Left renal cortex interstitium (tissue), 4 donors: ENCODE data around the gene PQBP1. TPM values are rescaled to one million over a fixed set of nuclear protein-coding genes. Genes with fewer than 3 reads are reported as not detected.

Experiments
- polyA plus RNA-seq, 4 donors: library from polyadenylated mRNA; unstranded; fragments of 120-200 nt; gene quantifications; one replicate each; pipeline ENCODE4 v1.2.1, GENCODE V29; 2013; ENCODE audit not compliant: insufficient read length in 4 of 4

The PQBP1 gene
- polyA plus RNA-seq, 4 donors, result 73.1 to 89.9 (median 77.8) TPM

Other genes starting within 250 kb of the PQBP1 start
- gene WAS, start 214.1 kb upstream of the PQBP1 start, polyA plus RNA-seq, result 1 to 10 TPM; 2.8 to 5.0 (median 3.2) TPM
- gene SUV39H1, start 201.2 kb upstream of the PQBP1 start, polyA plus RNA-seq, result 1 to 10 TPM; 6.2 to 8.1 (median 6.8) TPM
- gene GLOD5, start 136.2 kb upstream of the PQBP1 start, polyA plus RNA-seq, result 1 to 10 TPM; 1.4 to 1.9 (median 1.7) TPM
- 1 to 10 TPM in 1 of 4 donors, under 1 TPM in 3; 0.38 to 1.3 (median 0.87) TPM for gene GATA1, start 111.3 kb upstream of the PQBP1 start, polyA plus RNA-seq
- 100 to 1,000 TPM; 135 to 220 (median 177) TPM for gene HDAC6, start 95.9 kb upstream of the PQBP1 start, polyA plus RNA-seq
- gene ERAS, start 71.4 kb upstream of the PQBP1 start, polyA plus RNA-seq, result under 1 TPM in 2 of 4 donors, not detected in 2; 0.16 to 0.36 TPM
- 10 to 100 TPM in 2 of 4 donors, 1 to 10 TPM in 2; 8.4 to 22.7 (median 14.5) TPM for gene PCSK1N, start 62.3 kb upstream of the PQBP1 start, polyA plus RNA-seq
- 10 to 100 TPM; 37.2 to 61.4 (median 50.1) TPM for gene TIMM17B, start 162 bp upstream of the PQBP1 start, polyA plus RNA-seq
- 10 to 100 TPM; 30.4 to 37.3 (median 33.0) TPM for gene SLC35A2, start 13.7 kb downstream of the PQBP1 start, polyA plus RNA-seq
- gene PIM2, start 21.1 kb downstream of the PQBP1 start, polyA plus RNA-seq, result 1 to 10 TPM; 5.9 to 8.8 (median 7.4) TPM
- gene OTUD5, start 59.7 kb downstream of the PQBP1 start, polyA plus RNA-seq, result 10 to 100 TPM; 62.5 to 72.7 (median 67.7) TPM
- gene KCND1, start 73.9 kb downstream of the PQBP1 start, polyA plus RNA-seq, result 1 to 10 TPM; 2.3 to 3.4 (median 2.8) TPM
- gene GRIPAP1, start 104.3 kb downstream of the PQBP1 start, polyA plus RNA-seq, result 10 to 100 TPM; 36.0 to 72.1 (median 51.3) TPM
- 10 to 100 TPM; 26.9 to 39.1 (median 33.8) TPM for gene TFE3, start 145.4 kb downstream of the PQBP1 start, polyA plus RNA-seq
- gene CCDC120, start 161.1 kb downstream of the PQBP1 start, polyA plus RNA-seq, result 10 to 100 TPM in 3 of 4 donors, 1 to 10 TPM in 1; 7.9 to 20.0 (median 13.0) TPM
- 10 to 100 TPM; 31.6 to 46.2 (median 41.1) TPM for gene PRAF2, start 176.1 kb downstream of the PQBP1 start, polyA plus RNA-seq
- 10 to 100 TPM; 53.7 to 63.8 (median 61.5) TPM for gene WDR45, start 182.0 kb downstream of the PQBP1 start, polyA plus RNA-seq
- 10 to 100 TPM; 23.8 to 27.6 (median 25.0) TPM for gene GPKOW, start 225.8 kb downstream of the PQBP1 start, polyA plus RNA-seq